Thymus (tissue), 11 donors: Measurements from ENCODE around the gene IL11. TPM values are rescaled to one million over a fixed set of nuclear protein-coding genes. Genes with fewer than 3 reads are reported as not detected.
A peak's percentile ranks its signal among the peaks of the same experiment; 100 is the strongest.

Experiments used
- DNase-seq, 9 donors: peaks; one replicate each; pipeline ENCODE4 v3.0.0-alpha.2; 2013; ENCODE audit warnings: low spot score in 9 of 9, low read depth in 6 of 9, missing footprints in 1 of 9
- H3K27ac ChIP-seq, 2 donors: one replicate each; pipeline ENCODE4 v1.5.1; 2013; ENCODE audit warnings: control low read depth in 1 of 2, low read depth in 1 of 2, low read length in 1 of 2, mild to moderate bottlenecking in 1 of 2, moderate library complexity in 1 of 2
- H3K27me3 ChIP-seq, 2 donors: one replicate each; pipeline ENCODE4 v1.5.1; 2013; ENCODE audit warnings: low read length in 1 of 2; ENCODE audit not compliant: control insufficient read depth in 2 of 2, insufficient read depth in 1 of 2
- H3K36me3 ChIP-seq, 2 donors: one replicate each; pipeline ENCODE4 v1.5.1; 2013; ENCODE audit warnings: low read length in 1 of 2, mild to moderate bottlenecking in 1 of 2, moderate library complexity in 1 of 2; ENCODE audit not compliant: control insufficient read depth in 2 of 2, insufficient read depth in 2 of 2
- H3K4me1 ChIP-seq, 2 donors: one replicate each; pipeline ENCODE4 v1.5.1; 2013; ENCODE audit warnings: low read length in 2 of 2; ENCODE audit not compliant: control insufficient read depth in 2 of 2, insufficient read depth in 2 of 2
- H3K4me3 ChIP-seq, 2 donors: one replicate each; pipeline ENCODE4 v1.5.1; 2013; ENCODE audit warnings: low read length in 2 of 2, control low read depth in 1 of 2, mild to moderate bottlenecking in 1 of 2
- H3K9me3 ChIP-seq, 2 donors: one replicate each; pipeline ENCODE4 v1.5.1; 2013; ENCODE audit warnings: low read length in 1 of 2, mild to moderate bottlenecking in 1 of 2; ENCODE audit not compliant: control insufficient read depth in 2 of 2, insufficient read depth in 1 of 2
- WGBS: extraction: QIAGEN DNeasy Blood & Tissue Kit; methylation state at CpG from one replicate; pipeline ENCODE4 v1.1.7; 2013; 5-methylcytosine and 5-hydroxymethylcytosine counted together
- polyA plus RNA-seq: library from polyadenylated mRNA; stranded (reverse); fragments of 200-250 nt; gene quantifications from one replicate; pipeline ENCODE4 v1.2.3, GENCODE V29; 2013
- total RNA-seq: library from RNA; stranded (reverse); fragments of 120-200 nt; gene quantifications from one replicate; pipeline ENCODE4 v1.2.4, GENCODE V29; 2013
- donor health status: healthy.

IL11 gene
- total and polyA plus RNA-seq, 2 donors: 0.38 to 1.5 TPM

DNA sequence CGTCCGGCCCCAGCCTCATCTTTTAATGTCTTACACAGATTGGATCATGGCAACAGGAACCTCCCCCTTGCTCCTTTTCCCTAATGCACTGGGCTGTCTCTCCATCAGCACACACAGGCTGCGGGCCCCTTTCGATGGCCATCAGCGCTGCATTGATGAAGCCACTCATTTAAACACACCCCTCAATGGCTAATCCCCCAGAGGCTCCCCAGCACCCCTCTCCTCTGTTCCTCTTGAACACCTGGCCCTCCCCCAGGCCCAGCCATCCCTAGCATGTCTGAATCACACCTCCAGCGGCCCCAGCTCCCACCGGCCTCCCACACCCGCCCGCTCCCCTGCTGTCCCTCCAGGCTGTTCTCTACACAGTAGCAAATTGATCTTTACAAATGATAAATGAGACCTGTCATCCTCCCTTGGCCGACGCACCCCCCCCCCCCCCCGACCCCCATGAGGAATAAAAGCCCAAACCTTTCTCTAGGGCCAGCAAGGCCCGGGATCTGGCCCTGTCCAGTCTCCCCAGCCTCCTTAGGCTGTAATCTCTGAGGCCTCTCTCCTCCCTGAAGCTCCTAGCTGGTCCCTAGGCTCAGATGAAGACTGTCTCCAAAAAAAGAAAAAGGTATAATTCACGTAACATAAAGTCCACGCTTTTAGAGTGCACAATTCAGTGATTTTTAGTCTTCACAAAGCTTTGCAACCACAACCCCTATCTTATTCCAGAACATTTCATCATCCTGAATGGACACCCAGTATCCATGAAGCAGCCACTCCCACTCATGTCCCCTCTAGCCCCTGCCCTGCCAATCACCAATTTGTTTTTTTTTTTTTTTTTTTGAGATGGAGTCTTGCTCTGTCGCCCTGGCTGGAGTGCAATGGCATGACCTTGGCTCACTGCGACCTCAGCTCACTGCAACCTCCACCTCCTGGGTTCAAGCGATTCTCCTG is 22.8 kb upstream of the IL11 start:
- 92% methylated on average over 18 of the region's 18 CpGs for WGBS
- Histone ChIP-seq H3K27ac (no peak overlapping the region), H3K4me3 (no peak overlapping the region), H3K27me3 (no peaks in the 10 kb centered on the region), H3K36me3 (peaks cover 34 to 39% of the 10 kb centered on the region in 2 donors), H3K4me1 (peaks cover 3 to 15% of the 10 kb centered on the region in 2 donors), H3K9me3 (no peaks in the 10 kb centered on the region)
- no peak for DNase-seq

DNA sequence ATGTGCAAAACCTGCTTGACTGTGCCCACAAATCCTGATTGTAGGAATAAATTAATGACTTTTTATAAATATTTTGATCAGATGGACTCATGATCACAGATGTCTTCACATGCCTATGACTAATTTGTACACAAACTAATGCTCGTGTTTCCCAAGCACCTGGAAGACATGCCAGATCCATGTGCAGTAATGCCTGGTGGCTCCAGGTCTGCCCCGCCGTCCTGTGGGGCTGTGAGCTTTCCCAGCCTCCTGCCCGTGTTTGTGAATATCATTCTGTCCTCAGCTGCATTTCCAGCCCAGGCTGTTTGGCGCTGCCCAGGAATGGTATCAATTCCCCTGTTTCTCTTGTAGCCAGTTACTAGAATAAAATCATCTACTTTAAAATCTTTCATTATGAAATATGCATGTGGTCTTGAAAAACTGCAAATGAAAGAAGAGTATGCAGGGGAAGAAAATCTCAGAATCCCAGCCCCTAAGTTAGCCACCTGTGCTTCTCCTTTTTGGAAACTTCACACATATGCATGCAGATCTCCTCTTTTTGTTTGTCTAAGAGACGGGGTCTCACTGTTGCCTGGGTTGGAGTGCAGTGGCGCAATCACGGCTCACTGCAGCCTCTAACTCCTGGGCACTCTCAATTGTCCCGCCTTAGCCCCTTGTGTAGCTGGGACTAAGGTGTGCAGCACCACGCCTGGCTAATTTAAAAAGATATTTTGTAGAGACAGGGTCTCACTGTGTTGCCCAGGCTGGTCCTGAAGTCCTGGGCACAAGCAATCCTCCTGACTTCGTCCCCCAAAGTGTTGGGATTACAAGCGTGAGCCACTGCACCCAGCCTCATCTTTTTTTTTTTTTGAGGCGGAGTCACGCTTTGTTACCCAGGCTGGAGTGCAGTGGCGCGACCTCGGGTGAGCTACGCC is 21.7 kb upstream of the IL11 start:
- no peak overlapping the region for H3K4me3 ChIP-seq
- no peak for DNase-seq
- peaks cover 13 to 27% of the 10 kb centered on the region in 2 donors for H3K4me1 ChIP-seq
- WGBS: 97% methylated on average over 18 of the region's 18 CpGs
- no peaks in the 10 kb centered on the region for H3K9me3 ChIP-seq
- H3K27me3 ChIP-seq: no peaks in the 10 kb centered on the region
- peaks cover 45 to 48% of the 10 kb centered on the region in 2 donors for H3K36me3 ChIP-seq
- H3K27ac ChIP-seq: peak overlapping the region in 1 of 2 donors; percentile 25

DNA sequence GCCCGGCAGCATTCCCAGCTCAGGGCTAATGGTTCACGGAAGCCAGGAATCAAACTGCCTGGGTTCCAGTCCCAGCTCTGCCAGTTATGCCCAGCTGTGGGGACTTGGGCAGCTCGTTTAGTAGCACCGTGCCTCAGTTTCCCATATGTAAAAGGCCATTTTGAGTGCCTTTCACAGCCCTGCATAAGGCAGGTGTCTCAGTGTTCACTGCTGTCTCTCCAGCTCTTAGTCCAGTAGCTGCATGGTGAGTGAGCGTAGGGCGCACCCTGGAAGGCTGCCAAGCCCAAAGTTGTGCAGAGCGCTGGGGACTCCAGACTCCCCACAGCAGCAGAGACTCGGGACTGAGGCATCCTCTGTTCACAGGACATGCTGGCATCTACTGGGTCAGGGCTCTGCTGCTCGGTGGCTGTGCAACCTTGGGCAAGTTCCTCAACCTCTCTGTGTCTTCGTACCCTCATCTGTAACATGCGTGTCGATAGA is 21.0 kb upstream of the IL11 start:
- Histone ChIP-seq H3K27ac (no peak overlapping the region), H3K4me3 (no peak overlapping the region), H3K9me3 (no peaks in the 10 kb centered on the region), H3K4me1 (peaks cover 16 to 33% of the 10 kb centered on the region in 2 donors), H3K27me3 (no peaks in the 10 kb centered on the region), H3K36me3 (peaks cover 48 to 51% of the 10 kb centered on the region in 2 donors)
- WGBS: 93% methylated on average over 12 of the region's 12 CpGs
- DNase-seq: no peak

GRCh38 chr19:55390461-55390880 is 20.2 kb upstream of the IL11 start:
- Histone ChIP-seq H3K4me1 (peaks cover 16 to 33% of the 10 kb centered on the region in 2 donors), H3K36me3 (peaks cover 48 to 51% of the 10 kb centered on the region in 2 donors), H3K27ac (no peak overlapping the region), H3K9me3 (no peaks in the 10 kb centered on the region), H3K4me3 (no peak overlapping the region), H3K27me3 (no peaks in the 10 kb centered on the region)
- WGBS: 88% methylated on average over 7 of the region's 7 CpGs
- no peak for DNase-seq

GRCh38 chr19:55389386-55390317 is 19.4 kb upstream of the IL11 start:
- Histone ChIP-seq H3K4me3 (no peak overlapping the region), H3K27me3 (no peaks in the 10 kb centered on the region), H3K9me3 (no peaks in the 10 kb centered on the region), H3K36me3 (peaks cover 48 to 51% of the 10 kb centered on the region in 2 donors), H3K27ac (no peak overlapping the region), H3K4me1 (peaks cover 20 to 38% of the 10 kb centered on the region in 2 donors)
- 96% methylated on average over 21 of the region's 21 CpGs for WGBS
- DNase-seq: no peak

- 96% methylated on average over 24 of the region's 24 CpGs for WGBS
- no peak overlapping the region for H3K27ac ChIP-seq
Measured at GRCh38 chr19:55387736-55388497, 17.7 kb upstream of the IL11 start.

GRCh38 chr19:55386493-55386971 is 16.3 kb upstream of the IL11 start:
- no peak for DNase-seq
- WGBS: 4% methylated on average over 33 of the region's 33 CpGs
- Histone ChIP-seq H3K9me3 (no peaks in the 10 kb centered on the region), H3K27ac (peak overlapping the region; percentile 48 to 97), H3K27me3 (no peaks in the 10 kb centered on the region), H3K4me3 (peak overlapping the region; percentile 91 to 95), H3K4me1 (peaks cover 26 to 52% of the 10 kb centered on the region in 2 donors), H3K36me3 (peaks cover 41 to 50% of the 10 kb centered on the region in 2 donors)

More at GRCh38 chr19:55387736-55388497, 17.7 kb upstream of the IL11 start:
- Histone ChIP-seq H3K4me1 (peaks cover 23 to 49% of the 10 kb centered on the region in 2 donors), H3K9me3 (no peaks in the 10 kb centered on the region), H3K4me3 (peak overlapping the region in 1 of 2 donors; percentile 95), H3K27me3 (no peaks in the 10 kb centered on the region), H3K36me3 (peaks cover 48 to 51% of the 10 kb centered on the region in 2 donors)
- DNase-seq: no peak
